Calu3 (cell line): ENCODE data around the gene SNRNP35. TPM values are rescaled to one million over a fixed set of nuclear protein-coding genes. Genes with fewer than 3 reads are reported as not detected.

Experiments
- BruUV-seq: library from RNA; stranded (reverse); fragments of 400-500 nt; replicated peaks from 2 replicates; lab custom pipeline; 2021; lab: Mats Ljungman, UMichigan
- CTCF ChIA-PET: fragments of 300-600 bp; sonication (Branson Sonifier 250); formaldehyde crosslinking; loops from one replicate; lab custom pipeline; 2022; ENCODE audit warnings: antibody characterized with exemption; lab: Charles Lee
- DNase-seq: peaks from one replicate; pipeline ENCODE4 v3.0.0; 2022
- H3K27ac Mint-ChIP-seq: one replicate; pipeline ENCODE4 v1.8.0; 2022; ENCODE audit warnings: mixed read lengths; ENCODE audit not compliant: unreplicated experiment
- H3K27me3 Mint-ChIP-seq: one replicate; pipeline ENCODE4 v1.8.0; 2022; ENCODE audit warnings: mixed read lengths; ENCODE audit not compliant: unreplicated experiment
- H3K36me3 Mint-ChIP-seq: one replicate; pipeline ENCODE4 v1.8.0; 2022; ENCODE audit warnings: mild to moderate bottlenecking, moderate library complexity, mixed read lengths; ENCODE audit not compliant: insufficient read depth, unreplicated experiment
- H3K4me1 Mint-ChIP-seq: one replicate; pipeline ENCODE4 v1.8.0; 2022; ENCODE audit warnings: mild to moderate bottlenecking, low read depth, mixed read lengths; ENCODE audit not compliant: unreplicated experiment
- H3K4me3 Mint-ChIP-seq: one replicate; pipeline ENCODE4 v1.8.0; 2022; ENCODE audit warnings: mild to moderate bottlenecking, low read depth, moderate library complexity, mixed read lengths; ENCODE audit not compliant: unreplicated experiment
- H3K9me3 Mint-ChIP-seq: one replicate; pipeline ENCODE4 v1.8.0; 2022; ENCODE audit warnings: low read depth, mixed read lengths; ENCODE audit not compliant: unreplicated experiment
- CTCF ChIP-seq: fragments of 200-600 bp; IDR thresholded peaks from one replicate; pipeline ENCODE4 v1.8.0; 2022; ENCODE audit warnings: antibody characterized with exemption; ENCODE audit not compliant: unreplicated experiment
- intact Hi-C: fragments of 100-400 bp; cut with micrococcal nuclease; formaldehyde crosslinking; loops from one replicate; pipeline ENCODE4 v1.10.0; 2022; ENCODE audit not compliant: unreplicated experiment
- total RNA-seq: library from RNA; stranded (reverse); gene quantifications from 2 replicates; pipeline ENCODE4 v1.2.3, GENCODE V29; 2022

The SNRNP35 gene
- total RNA-seq, 1 experiment from 2014 or later, result 34.9 TPM

GRCh38 chr12:123472438-123472849, 14.5 kb downstream of the SNRNP35 start:
- no TSS peak for BruUV-seq
- CTCF ChIA-PET, result no interaction called here
- intact Hi-C loops, result no loop called here

GRCh38 chr12:123474485-123475245, 16.7 kb downstream of the SNRNP35 start:
- no peak for TF ChIP-seq CTCF
- Mint-ChIP-seq H3K4me1 (no peaks in the 10 kb centered on the region), H3K27ac (no peak overlapping the region), H3K36me3 (peaks cover 15% of the 10 kb centered on the region), H3K4me3 (no peak overlapping the region), H3K9me3 (no peaks in the 10 kb centered on the region), H3K27me3 (no peaks in the 10 kb centered on the region)
- CTCF ChIA-PET, result no interaction called here
- BruUV-seq, result no TSS peak
- no peak for DNase-seq
- intact Hi-C loops, result no loop called here

More at GRCh38 chr12:123472438-123472849, 14.5 kb downstream of the SNRNP35 start:
- Mint-ChIP-seq H3K27me3 (no peaks in the 10 kb centered on the region), H3K36me3 (peaks cover 3% of the 10 kb centered on the region), H3K27ac (no peak overlapping the region), H3K4me1 (no peaks in the 10 kb centered on the region), H3K9me3 (no peaks in the 10 kb centered on the region), H3K4me3 (no peak overlapping the region)
- no peak for DNase-seq
- TF ChIP-seq CTCF, result no peak

GRCh38 chr12:123475246-123475703, 17.3 kb downstream of the SNRNP35 start:
- Mint-ChIP-seq H3K27me3 (no peaks in the 10 kb centered on the region), H3K36me3 (peaks cover 15% of the 10 kb centered on the region), H3K4me3 (no peak overlapping the region), H3K9me3 (no peaks in the 10 kb centered on the region), H3K4me1 (no peaks in the 10 kb centered on the region), H3K27ac (no peak overlapping the region)
- intact Hi-C loops, result no loop called here
- CTCF ChIA-PET, result no interaction called here
- no peak for DNase-seq
- BruUV-seq, result no TSS peak
- no peak for TF ChIP-seq CTCF

- CTCF ChIA-PET, result no interaction called here
- no peaks in the 10 kb centered on the region for H3K27me3 Mint-ChIP-seq
- no peaks in the 10 kb centered on the region for H3K4me1 Mint-ChIP-seq
- H3K36me3 Mint-ChIP-seq, result peaks cover 19% of the 10 kb centered on the region
- no peak overlapping the region for H3K4me3 Mint-ChIP-seq
- BruUV-seq, result no TSS peak
- DNase-seq, result no peak
- intact Hi-C loops, result no loop called here
- H3K27ac Mint-ChIP-seq, result no peak overlapping the region
- no peaks in the 10 kb centered on the region for H3K9me3 Mint-ChIP-seq
- no peak for TF ChIP-seq CTCF
These were observed 20.1 kb downstream of the SNRNP35 start for GRCh38 chr12:123478069-123478468.
